Measurements from ENCODE around the gene HIKESHI. TPM values are rescaled to one million over a fixed set of nuclear protein-coding genes. Genes with fewer than 3 reads are reported as not detected.

The HIKESHI gene
- total and polyA plus RNA-seq, 8 donors: 0.87 to 149 (median 31.5) TPM

DNA sequence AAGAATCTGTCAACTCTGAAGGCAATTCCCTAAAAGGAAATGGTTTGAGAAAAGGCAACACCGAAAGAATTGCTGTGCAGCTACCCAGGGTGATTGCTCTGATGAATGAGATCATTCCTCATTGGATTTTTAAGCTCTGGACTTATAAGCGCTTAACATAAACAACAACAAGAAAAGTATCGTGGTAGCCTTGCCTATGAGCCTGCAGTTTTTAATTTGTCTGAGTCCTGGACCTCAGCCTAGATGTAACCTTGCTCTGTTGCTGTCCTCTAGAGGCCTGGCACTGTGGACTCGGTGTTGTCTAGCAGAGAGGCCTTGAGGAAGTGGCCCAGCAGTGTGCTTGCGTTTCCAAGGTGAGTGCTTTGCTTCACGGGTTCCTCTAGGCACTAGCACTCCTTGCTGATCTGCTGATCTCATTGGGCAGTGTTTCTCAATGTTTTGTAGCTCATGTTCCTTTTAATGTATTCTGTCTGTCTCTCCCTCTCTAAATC, 93.1 kb downstream of the HIKESHI start:
- Histone ChIP-seq H3K27me3 (no peaks in the 10 kb centered on the region), H3K36me3 (no peaks in the 10 kb centered on the region), H3K9me3 (no peaks in the 10 kb centered on the region), H3K4me3 (no peak overlapping the region), H3K27ac (peak overlapping the region in 1 of 5 donors; percentile 15), H3K4me1 (peaks cover 0 to 5% (median 0%) of the 10 kb centered on the region in 4 donors)
- TF ChIP-seq, protein P1, sequence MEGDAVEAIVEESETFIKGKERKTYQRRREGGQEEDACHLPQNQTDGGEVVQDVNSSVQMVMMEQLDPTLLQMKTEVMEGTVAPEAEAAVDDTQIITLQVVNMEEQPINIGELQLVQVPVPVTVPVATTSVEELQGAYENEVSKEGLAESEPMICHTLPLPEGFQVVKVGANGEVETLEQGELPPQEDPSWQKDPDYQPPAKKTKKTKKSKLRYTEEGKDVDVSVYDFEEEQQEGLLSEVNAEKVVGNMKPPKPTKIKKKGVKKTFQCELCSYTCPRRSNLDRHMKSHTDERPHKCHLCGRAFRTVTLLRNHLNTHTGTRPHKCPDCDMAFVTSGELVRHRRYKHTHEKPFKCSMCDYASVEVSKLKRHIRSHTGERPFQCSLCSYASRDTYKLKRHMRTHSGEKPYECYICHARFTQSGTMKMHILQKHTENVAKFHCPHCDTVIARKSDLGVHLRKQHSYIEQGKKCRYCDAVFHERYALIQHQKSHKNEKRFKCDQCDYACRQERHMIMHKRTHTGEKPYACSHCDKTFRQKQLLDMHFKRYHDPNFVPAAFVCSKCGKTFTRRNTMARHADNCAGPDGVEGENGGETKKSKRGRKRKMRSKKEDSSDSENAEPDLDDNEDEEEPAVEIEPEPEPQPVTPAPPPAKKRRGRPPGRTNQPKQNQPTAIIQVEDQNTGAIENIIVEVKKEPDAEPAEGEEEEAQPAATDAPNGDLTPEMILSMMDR (IDR thresholded peaks at IDR 0.05): no peak
- no peak for TF ChIP-seq POLR2A (IDR thresholded peaks at IDR 0.05)
- TF ChIP-seq POLR2AphosphoS5 (IDR thresholded peaks at IDR 0.05): no peak
- no peak for TF ChIP-seq EP300 (IDR thresholded peaks at IDR 0.05)
- peak in 1 of 2 donors; percentile 47 for DNase-seq
- 44 to 59% (median 53%) methylated on average over 6 of the region's 6 CpGs for WGBS, 5 donors
- intact Hi-C loops (cut with DNase I; ENCODE audit: low total_unique reads): no loop called here

Small RNA genes within 50 kb of the gene (small RNA-seq; reads per million reads assigned to genes)
- gene RN7SL225P: 0 reads per million in 4 donors

Other genes starting within 250 kb of the HIKESHI start
- gene PICALM, start 233.2 kb upstream of the HIKESHI start, total RNA-seq: 100 to 1,000 TPM; 148 to 687 (median 267) TPM
- gene PICALM, start 233.2 kb upstream of the HIKESHI start, polyA plus RNA-seq: 10 to 100 TPM; 35.1 to 57.0 (median 52.8) TPM
- gene EED, start 57.5 kb upstream of the HIKESHI start, total RNA-seq: 10 to 100 TPM; 18.8 to 42.4 (median 23.9) TPM
- 10 to 100 TPM; 11.8 to 17.6 (median 12.8) TPM for gene EED, start 57.5 kb upstream of the HIKESHI start, polyA plus RNA-seq
- 1 to 10 TPM in 1 of 5 donors, not detected in 4; 3.3 TPM for gene CCDC81, start 72.6 kb downstream of the HIKESHI start, total RNA-seq
- 1 to 10 TPM in 1 of 3 donors, under 1 TPM in 2; 0.28 to 1.2 (median 0.56) TPM for gene CCDC81, start 72.6 kb downstream of the HIKESHI start, polyA plus RNA-seq

Measured in stomach (tissue), 9 donors.